ENCODE results near the gene SCARF2.

SCARF2 gene

GRCh38 chr22:20398420-20398819 is 39.2 kb downstream of the SCARF2 start:
- DNase-seq (ENCODE audit: low read depth): no peak
- no peak for TF ChIP-seq CTCF (IDR thresholded peaks at IDR 0.05; ENCODE audit: insufficient read depth, low read depth, low read length, missing control alignments)
- H3K4me3 ChIP-seq (ENCODE audit: low read length): no peak overlapping the region

DNA sequence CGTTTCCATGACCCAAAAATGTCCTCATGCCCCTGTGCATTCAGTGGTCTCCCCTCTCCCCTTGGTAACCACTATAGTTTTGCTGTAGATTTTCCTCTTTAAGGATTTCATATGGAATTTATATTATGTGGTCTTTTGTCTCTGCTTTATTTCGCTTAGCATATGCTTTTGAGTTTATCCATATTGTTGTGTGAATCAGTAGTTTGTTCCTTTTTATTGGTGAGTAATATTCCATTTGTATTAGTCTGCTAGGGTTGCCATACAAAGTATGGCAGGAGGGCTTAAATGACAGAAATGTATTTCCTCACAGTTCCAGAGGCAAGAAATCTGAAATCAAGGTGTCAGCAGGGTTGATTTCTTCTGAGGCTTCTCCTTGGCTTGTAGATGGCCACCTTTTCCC is 40.1 kb downstream of the SCARF2 start:
- TF ChIP-seq CTCF (IDR thresholded peaks at IDR 0.05; ENCODE audit: insufficient read depth, low read depth, low read length, missing control alignments): no peak
- DNase-seq (ENCODE audit: low read depth): no peak
- no peak overlapping the region for H3K4me3 ChIP-seq (ENCODE audit: low read length)

- no peak for DNase-seq (ENCODE audit: low read depth)
- H3K4me3 ChIP-seq (ENCODE audit: low read length): no peak overlapping the region
- no peak for TF ChIP-seq CTCF (IDR thresholded peaks at IDR 0.05; ENCODE audit: insufficient read depth, low read depth, low read length, missing control alignments)
Measured at GRCh38 chr22:20396639-20397038, 41.0 kb downstream of the SCARF2 start.

GRCh38 chr22:20395907-20396287 is 41.7 kb downstream of the SCARF2 start:
- DNase-seq (ENCODE audit: low read depth): no peak
- H3K4me3 ChIP-seq (ENCODE audit: low read length): no peak overlapping the region
- TF ChIP-seq CTCF (IDR thresholded peaks at IDR 0.05; ENCODE audit: insufficient read depth, low read depth, low read length, missing control alignments): no peak

DNA sequence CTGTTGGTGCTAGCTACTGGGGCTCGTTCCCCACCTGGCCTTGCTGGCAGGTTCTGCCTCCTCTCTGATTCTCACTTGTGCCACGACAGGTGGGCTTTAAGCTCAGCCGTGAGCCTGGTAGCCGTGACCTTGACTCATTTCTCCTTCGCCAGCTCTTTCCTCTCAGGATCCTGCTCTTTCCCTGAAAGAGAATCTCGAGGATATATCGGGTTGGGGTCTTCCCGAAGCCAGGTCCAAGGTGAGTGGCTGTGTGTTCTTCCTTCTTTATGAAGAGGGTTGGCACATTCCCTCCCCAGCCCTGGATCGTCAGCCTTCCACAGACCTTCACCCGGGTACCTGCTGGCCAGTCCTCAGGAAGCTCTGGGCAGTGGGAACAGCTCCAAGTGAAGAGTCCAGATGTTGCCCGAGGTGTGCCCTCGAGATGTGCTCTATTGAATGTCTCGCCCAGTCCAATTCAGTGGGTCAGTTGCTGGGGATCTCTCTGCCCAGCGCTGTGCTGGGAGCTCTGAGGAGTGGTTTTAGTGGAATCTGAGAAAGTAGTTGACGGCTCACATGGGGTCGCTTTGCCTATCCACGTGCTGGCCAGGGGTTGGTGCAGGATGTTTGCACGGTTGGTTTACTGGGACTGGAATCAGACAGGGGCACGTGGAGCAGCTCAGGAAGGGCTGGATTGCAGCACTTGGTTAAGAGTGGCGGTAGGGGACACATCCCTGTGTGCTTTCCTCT is 42.3 kb downstream of the SCARF2 start:
- DNase-seq (ENCODE audit: low read depth): no peak
- no peak for TF ChIP-seq CTCF (IDR thresholded peaks at IDR 0.05; ENCODE audit: insufficient read depth, low read depth, low read length, missing control alignments)
- H3K4me3 ChIP-seq (ENCODE audit: low read length): peak overlapping the region; percentile 77

DNA sequence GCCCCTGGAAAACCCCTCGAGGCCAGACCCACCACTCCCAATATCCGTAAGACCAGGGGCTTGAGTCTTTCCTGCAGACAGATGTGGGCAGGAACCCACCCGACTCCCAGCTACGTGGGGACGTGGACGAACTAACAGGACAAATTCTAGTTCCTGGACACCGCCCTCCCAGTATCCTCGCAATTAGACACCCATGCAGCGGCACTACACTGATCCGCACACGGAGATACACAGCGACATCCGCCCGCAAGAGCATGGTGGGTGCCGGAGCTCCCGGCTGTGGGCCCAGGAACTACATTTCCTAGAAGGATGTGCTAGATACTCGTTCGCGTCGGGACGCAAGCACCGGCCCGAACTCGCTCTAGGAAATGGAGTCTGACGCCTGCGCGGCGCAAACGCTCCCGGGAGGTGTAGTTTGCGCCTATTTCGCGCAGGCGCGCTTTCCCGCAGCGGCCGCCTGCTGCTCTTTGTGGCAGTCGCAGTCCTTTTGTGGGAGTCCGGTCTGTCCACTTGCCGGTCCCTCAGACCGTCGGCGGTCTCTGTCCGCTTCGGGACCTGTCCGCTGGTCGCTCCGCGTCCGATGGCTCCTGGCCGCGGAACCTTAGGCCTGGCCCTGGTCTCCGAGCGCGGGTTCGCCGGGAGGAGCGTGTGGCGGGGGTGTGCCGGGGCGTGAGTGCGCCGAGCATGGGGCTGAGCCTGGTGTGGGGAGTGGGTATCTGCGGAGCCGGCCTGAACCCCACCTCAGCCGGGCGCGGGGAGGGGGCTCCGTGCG is 43.7 kb downstream of the SCARF2 start, which contains the start of gene ZNF74:
Gene ZNF74 (plus strand): TSS at position 447 of the 772 bp plus-strand sequence. CDS start 478 bp downstream, outside the sequence.
- peak; percentile 7 for TF ChIP-seq CTCF (IDR thresholded peaks at IDR 0.05; ENCODE audit: insufficient read depth, low read depth, low read length, missing control alignments)
- H3K4me3 ChIP-seq (ENCODE audit: low read length): peak within 1 kb of the TSS; percentile 77
- DNase-seq (ENCODE audit: low read depth): peak; percentile 91

All from epithelial cell of esophagus (primary cell).